ENCODE measurements around the gene IAPP. TPM values are rescaled to one million over a fixed set of nuclear protein-coding genes. Genes with fewer than 3 reads are reported as not detected.

IAPP gene
- total RNA-seq, 1 donor from 2014 or later = not detected

DNA sequence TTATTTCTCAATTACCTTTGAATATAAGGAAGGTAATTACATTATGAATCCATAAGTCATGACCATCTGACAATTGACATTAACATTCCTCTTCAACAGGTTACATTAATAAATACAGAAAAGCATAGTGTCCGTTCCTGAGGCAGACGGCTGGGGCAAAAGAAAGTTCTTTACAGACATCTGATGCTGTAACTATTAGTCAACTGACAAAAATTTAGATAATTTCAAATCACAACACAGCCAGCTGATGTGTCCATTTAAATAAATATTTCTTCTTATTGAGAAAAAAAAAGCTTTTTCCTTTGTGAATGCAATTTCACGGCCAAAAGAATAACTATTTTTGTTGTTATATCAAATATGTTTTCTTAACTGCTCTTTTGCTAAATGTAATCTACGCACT, 55.5 kb downstream of the IAPP start:
- Mint-ChIP-seq H3K27ac (ENCODE audit: unreplicated experiment) (no peak overlapping the region), H3K9me3 (ENCODE audit: unreplicated experiment) (no peaks in the 10 kb centered on the region), H3K27me3 (ENCODE audit: unreplicated experiment) (no peaks in the 10 kb centered on the region), H3K4me3 (ENCODE audit: unreplicated experiment) (no peak overlapping the region), H3K4me1 (ENCODE audit: low read depth, unreplicated experiment) (no peaks in the 10 kb centered on the region), H3K36me3 (ENCODE audit: unreplicated experiment) (no peaks in the 10 kb centered on the region)
- DNase-seq = no peak
- TF ChIP-seq, protein P1, sequence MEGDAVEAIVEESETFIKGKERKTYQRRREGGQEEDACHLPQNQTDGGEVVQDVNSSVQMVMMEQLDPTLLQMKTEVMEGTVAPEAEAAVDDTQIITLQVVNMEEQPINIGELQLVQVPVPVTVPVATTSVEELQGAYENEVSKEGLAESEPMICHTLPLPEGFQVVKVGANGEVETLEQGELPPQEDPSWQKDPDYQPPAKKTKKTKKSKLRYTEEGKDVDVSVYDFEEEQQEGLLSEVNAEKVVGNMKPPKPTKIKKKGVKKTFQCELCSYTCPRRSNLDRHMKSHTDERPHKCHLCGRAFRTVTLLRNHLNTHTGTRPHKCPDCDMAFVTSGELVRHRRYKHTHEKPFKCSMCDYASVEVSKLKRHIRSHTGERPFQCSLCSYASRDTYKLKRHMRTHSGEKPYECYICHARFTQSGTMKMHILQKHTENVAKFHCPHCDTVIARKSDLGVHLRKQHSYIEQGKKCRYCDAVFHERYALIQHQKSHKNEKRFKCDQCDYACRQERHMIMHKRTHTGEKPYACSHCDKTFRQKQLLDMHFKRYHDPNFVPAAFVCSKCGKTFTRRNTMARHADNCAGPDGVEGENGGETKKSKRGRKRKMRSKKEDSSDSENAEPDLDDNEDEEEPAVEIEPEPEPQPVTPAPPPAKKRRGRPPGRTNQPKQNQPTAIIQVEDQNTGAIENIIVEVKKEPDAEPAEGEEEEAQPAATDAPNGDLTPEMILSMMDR (IDR thresholded peaks at IDR 0.05; ENCODE audit: partially characterized antibody, unreplicated experiment) = no peak

Other genes starting within 250 kb of the IAPP start
- not detected for gene SLCO1B1, start 241.7 kb upstream of the IAPP start, total RNA-seq (ENCODE audit: unreplicated experiment)
- 11.9 TPM for gene SLCO1A2, start 38.0 kb upstream of the IAPP start, total RNA-seq (ENCODE audit: unreplicated experiment)
- gene PYROXD1, start 64.8 kb downstream of the IAPP start, total RNA-seq (ENCODE audit: unreplicated experiment) = 17.4 TPM
- 20.0 TPM for gene RECQL, start 128.7 kb downstream of the IAPP start, total RNA-seq (ENCODE audit: unreplicated experiment)
- gene GOLT1B, start 128.9 kb downstream of the IAPP start, total RNA-seq (ENCODE audit: unreplicated experiment) = 42.2 TPM
- gene SPX, start 153.4 kb downstream of the IAPP start, total RNA-seq (ENCODE audit: unreplicated experiment) = not detected
- gene GYS2, start 231.9 kb downstream of the IAPP start, total RNA-seq (ENCODE audit: unreplicated experiment) = not detected

Measured in glutamatergic neuron (in vitro differentiated cells).